ENCODE results near the gene CDON. TPM values are rescaled to one million over a fixed set of nuclear protein-coding genes. Genes with fewer than 3 reads are reported as not detected.
"Not testable (repeated sequence)": the region's sequence is repeated elsewhere in the genome, so short reads cannot be mapped to it uniquely, and the experiment has no call there.

Gene CDON
- polyA plus RNA-seq, 2 of the 4 experiments (the other 2 are of a cell fraction) = 1.7 to 5.6 TPM

DNA sequence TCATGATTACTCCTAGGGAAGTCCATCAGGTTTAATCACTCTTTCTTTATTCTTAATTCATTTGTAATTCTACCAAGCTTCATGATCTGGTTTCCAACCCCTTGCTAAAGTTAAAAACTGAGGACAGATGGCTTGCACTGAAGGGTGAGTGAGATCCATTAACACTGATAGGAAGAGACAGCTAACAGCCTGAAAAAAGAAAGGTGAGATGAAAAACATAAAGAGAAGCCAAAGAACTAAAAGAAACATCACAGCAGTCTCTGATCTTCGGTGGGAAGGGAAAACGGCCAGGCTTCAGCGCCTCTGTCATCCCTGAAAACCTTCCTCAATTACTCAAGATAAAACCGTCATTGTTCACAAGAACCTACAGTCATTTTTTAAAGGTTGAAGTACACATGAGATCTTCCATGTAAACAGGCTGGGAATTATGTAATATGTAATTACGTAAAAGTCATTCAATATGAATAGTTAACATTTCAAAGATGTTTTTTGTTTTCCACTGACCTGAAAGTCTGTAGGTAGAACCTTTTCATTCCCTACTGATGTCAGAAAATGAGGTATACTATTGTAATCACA, 75.5 kb downstream of the CDON start:
- DNase-seq (ENCODE audit: low read depth in 1 of 2, low spot score in 1 of 2) = no peak
- ATAC-seq = no peak
- ChIA-PET CTCF (interaction anchor here (0.6 kb wide), 2 partner anchors 15 to 177 kb away, joined by 3 read pairs; no protein-coding TSS in a partner anchor), POLR2A (interaction anchor here (0.7 kb wide), 1 partner anchor 97 kb away, joined by 3 read pairs; no protein-coding TSS in a partner anchor)
- no peak overlapping the region for H3K4me2 ChIP-seq
- WGBS (ENCODE audit: missing lambda C conversion rate) = 66% methylated on average over 5 of the region's 5 CpGs
- no peaks in the 10 kb centered on the region for H3K9me3 ChIP-seq
- peaks cover 10% of the 10 kb centered on the region; the same call in 2 of the 3 replicates for H3K4me1 ChIP-seq
- no peak for FAIRE-seq
- no peak for TF ChIP-seq SREBF2 (IDR thresholded peaks at IDR 0.05)
- TF ChIP-seq ZFP36 (IDR thresholded peaks at IDR 0.05; ENCODE audit: borderline replicate concordance, partially characterized antibody) = no peak
- TF ChIP-seq MAFK (IDR thresholded peaks at IDR 0.05; ENCODE audit: partially characterized antibody) = no peak
- TF ChIP-seq, protein P1, sequence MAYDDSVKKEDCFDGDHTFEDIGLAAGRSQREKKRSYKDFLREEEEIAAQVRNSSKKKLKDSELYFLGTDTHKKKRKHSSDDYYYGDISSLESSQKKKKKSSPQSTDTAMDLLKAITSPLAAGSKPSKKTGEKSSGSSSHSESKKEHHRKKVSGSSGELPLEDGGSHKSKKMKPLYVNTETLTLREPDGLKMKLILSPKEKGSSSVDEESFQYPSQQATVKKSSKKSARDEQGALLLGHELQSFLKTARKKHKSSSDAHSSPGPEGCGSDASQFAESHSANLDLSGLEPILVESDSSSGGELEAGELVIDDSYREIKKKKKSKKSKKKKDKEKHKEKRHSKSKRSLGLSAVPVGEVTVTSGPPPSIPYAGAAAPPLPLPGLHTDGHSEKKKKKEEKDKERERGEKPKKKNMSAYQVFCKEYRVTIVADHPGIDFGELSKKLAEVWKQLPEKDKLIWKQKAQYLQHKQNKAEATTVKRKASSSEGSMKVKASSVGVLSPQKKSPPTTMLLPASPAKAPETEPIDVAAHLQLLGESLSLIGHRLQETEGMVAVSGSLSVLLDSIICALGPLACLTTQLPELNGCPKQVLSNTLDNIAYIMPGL (CRISPR knock-in tag; IDR thresholded peaks at IDR 0.05; ENCODE audit: borderline replicate concordance) = no peak
- no peak for TF ChIP-seq NFE2L2 (conservative IDR thresholded peaks at IDR 0.05; ENCODE audit: low read length)
- TF ChIP-seq EP300 (IDR thresholded peaks at IDR 0.05) = no peak
- no peak for TF ChIP-seq KDM5A (IDR thresholded peaks at IDR 0.05)
- TF ChIP-seq, protein P2, sequence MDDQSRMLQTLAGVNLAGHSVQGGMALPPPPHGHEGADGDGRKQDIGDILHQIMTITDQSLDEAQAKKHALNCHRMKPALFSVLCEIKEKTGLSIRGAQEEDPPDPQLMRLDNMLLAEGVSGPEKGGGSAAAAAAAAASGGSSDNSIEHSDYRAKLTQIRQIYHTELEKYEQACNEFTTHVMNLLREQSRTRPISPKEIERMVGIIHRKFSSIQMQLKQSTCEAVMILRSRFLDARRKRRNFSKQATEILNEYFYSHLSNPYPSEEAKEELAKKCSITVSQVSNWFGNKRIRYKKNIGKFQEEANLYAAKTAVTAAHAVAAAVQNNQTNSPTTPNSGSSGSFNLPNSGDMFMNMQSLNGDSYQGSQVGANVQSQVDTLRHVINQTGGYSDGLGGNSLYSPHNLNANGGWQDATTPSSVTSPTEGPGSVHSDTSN (IDR thresholded peaks at IDR 0.05) = no peak
- TF ChIP-seq, protein P3, sequence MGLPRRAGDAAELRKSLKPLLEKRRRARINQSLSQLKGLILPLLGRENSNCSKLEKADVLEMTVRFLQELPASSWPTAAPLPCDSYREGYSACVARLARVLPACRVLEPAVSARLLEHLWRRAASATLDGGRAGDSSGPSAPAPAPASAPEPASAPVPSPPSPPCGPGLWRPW (IDR thresholded peaks at IDR 0.05) = no peak
- TF ChIP-seq, protein P4, sequence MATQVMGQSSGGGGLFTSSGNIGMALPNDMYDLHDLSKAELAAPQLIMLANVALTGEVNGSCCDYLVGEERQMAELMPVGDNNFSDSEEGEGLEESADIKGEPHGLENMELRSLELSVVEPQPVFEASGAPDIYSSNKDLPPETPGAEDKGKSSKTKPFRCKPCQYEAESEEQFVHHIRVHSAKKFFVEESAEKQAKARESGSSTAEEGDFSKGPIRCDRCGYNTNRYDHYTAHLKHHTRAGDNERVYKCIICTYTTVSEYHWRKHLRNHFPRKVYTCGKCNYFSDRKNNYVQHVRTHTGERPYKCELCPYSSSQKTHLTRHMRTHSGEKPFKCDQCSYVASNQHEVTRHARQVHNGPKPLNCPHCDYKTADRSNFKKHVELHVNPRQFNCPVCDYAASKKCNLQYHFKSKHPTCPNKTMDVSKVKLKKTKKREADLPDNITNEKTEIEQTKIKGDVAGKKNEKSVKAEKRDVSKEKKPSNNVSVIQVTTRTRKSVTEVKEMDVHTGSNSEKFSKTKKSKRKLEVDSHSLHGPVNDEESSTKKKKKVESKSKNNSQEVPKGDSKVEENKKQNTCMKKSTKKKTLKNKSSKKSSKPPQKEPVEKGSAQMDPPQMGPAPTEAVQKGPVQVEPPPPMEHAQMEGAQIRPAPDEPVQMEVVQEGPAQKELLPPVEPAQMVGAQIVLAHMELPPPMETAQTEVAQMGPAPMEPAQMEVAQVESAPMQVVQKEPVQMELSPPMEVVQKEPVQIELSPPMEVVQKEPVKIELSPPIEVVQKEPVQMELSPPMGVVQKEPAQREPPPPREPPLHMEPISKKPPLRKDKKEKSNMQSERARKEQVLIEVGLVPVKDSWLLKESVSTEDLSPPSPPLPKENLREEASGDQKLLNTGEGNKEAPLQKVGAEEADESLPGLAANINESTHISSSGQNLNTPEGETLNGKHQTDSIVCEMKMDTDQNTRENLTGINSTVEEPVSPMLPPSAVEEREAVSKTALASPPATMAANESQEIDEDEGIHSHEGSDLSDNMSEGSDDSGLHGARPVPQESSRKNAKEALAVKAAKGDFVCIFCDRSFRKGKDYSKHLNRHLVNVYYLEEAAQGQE (IDR thresholded peaks at IDR 0.05) = no peak
- no peak for TF ChIP-seq RAD21 (conservative IDR thresholded peaks at IDR 0.05 in 1 of 2, IDR thresholded peaks at IDR 0.05 in 1 of 2)
- TF ChIP-seq HEYL (CRISPR knock-in tag; IDR thresholded peaks at IDR 0.05) = no peak
- TF ChIP-seq, protein P5, sequence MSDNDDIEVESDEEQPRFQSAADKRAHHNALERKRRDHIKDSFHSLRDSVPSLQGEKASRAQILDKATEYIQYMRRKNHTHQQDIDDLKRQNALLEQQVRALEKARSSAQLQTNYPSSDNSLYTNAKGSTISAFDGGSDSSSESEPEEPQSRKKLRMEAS (IDR thresholded peaks at IDR 0.05) = no peak
- TF ChIP-seq RCOR1 (IDR thresholded peaks at IDR 0.05; ENCODE audit: low read depth, low read length) = no peak
- no peak overlapping the region for H3K27ac ChIP-seq
- no peak overlapping the region for H3K4me3 ChIP-seq

DNA sequence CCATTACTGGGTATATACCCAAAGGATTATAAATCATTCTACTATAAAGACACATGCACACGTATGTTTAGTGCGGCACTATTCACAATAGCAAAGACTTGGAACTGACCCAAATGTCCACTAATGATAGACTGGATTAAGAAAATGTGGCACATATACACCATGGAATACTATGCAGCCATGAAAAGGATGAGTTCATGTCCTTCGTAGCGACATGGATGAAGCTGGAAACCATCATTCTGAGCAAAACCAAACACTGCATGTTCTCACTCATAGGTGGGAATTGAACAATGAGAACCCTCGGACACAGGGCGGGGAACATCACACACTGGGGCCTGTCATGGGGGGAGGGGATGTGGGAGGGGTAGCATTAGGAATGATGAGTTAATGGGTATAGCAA, 76.7 kb downstream of the CDON start:
- ATAC-seq; POLR2A ChIA-PET; DNase-seq (ENCODE audit: low read depth in 1 of 2, low spot score in 1 of 2); H3K4me2 ChIP-seq; H3K9me3 ChIP-seq; FAIRE-seq; H3K4me3 ChIP-seq; CTCF ChIA-PET; H3K27ac ChIP-seq; H3K4me1 ChIP-seq: not testable (repeated sequence)
- 96% methylated on average over 4 of the region's 6 CpGs for WGBS (ENCODE audit: missing lambda C conversion rate)

DNA sequence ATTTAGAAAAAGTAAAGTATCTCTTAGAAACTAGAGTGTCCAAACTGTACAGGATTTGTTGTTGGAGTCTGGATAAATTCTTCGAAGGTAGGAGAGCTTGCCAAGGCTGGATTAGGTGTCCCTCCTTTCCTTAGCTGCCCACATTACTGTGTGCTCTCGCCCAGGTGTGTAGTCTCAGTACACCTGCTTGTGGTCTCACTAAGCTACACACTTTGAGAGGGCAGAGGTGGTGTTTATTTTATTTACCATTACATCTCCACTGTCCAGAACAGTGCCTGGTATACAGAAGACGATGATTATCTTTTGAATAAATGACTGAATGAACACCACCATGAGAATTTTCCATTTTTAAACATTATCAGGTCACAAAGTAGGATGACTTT, 80.3 kb downstream of the CDON start:
- DNase-seq (ENCODE audit: low read depth in 1 of 2, low spot score in 1 of 2) (no peak), FAIRE-seq (no peak), ATAC-seq (no peak)
- WGBS (ENCODE audit: missing lambda C conversion rate) = 94% methylated on average over 3 of the region's 3 CpGs
- ChIA-PET CTCF (no interaction called here), POLR2A (no interaction called here)
- no peaks in the 10 kb centered on the region for H3K9me3 ChIP-seq
- H3K27ac ChIP-seq = no peak overlapping the region
- no peak overlapping the region for H3K4me3 ChIP-seq
- H3K4me2 ChIP-seq = no peak overlapping the region
- peaks cover 10% of the 10 kb centered on the region; the same call in 2 of the 3 replicates for H3K4me1 ChIP-seq
- no peak for TF ChIP-seq NFE2L2 (conservative IDR thresholded peaks at IDR 0.05; ENCODE audit: low read length)
- TF ChIP-seq CBX8 (IDR thresholded peaks at IDR 0.05) = no peak
- no peak for TF ChIP-seq CHD2 (IDR thresholded peaks at IDR 0.05; ENCODE audit: low read length, partially characterized antibody)
- TF ChIP-seq, protein P4 (IDR thresholded peaks at IDR 0.05) = no peak
- TF ChIP-seq ZSCAN20 (CRISPR knock-in tag; IDR thresholded peaks at IDR 0.05) = no peak
- no peak for TF ChIP-seq ZNF302 (CRISPR knock-in tag; IDR thresholded peaks at IDR 0.05)
- TF ChIP-seq, protein P6, sequence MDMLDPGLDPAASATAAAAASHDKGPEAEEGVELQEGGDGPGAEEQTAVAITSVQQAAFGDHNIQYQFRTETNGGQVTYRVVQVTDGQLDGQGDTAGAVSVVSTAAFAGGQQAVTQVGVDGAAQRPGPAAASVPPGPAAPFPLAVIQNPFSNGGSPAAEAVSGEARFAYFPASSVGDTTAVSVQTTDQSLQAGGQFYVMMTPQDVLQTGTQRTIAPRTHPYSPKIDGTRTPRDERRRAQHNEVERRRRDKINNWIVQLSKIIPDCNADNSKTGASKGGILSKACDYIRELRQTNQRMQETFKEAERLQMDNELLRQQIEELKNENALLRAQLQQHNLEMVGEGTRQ (IDR thresholded peaks at IDR 0.05) = no peak
- TF ChIP-seq TFCP2L1 (CRISPR knock-in tag; IDR thresholded peaks at IDR 0.05) = no peak
- TF ChIP-seq ZFP36 (IDR thresholded peaks at IDR 0.05; ENCODE audit: borderline replicate concordance, partially characterized antibody) = no peak
- TF ChIP-seq HOXB5 (CRISPR knock-in tag; IDR thresholded peaks at IDR 0.05) = no peak
- TF ChIP-seq SREBF2 (IDR thresholded peaks at IDR 0.05) = no peak
